NT2/D1 (cell line): ENCODE data around the gene CD81.

Source experiments
- SUZ12 ChIP-seq: IDR thresholded peaks from 2 replicates; pipeline ENCODE4 v1.6.1; 2011; ENCODE audit not compliant: insufficient read length, insufficient read depth; ENCODE audit errors: extremely low read depth
- YY1 ChIP-seq: IDR thresholded peaks from 2 replicates; pipeline ENCODE4 v1.6.1; 2011; ENCODE audit not compliant: insufficient read length, insufficient read depth
- ZNF274 ChIP-seq: IDR thresholded peaks from 2 replicates; pipeline ENCODE4 v1.6.1; 2011; ENCODE audit warnings: mild to moderate bottlenecking, low read depth, low read length

GRCh38 chr11:2432171-2432621, 55.1 kb downstream of the CD81 start:
- no peak for TF ChIP-seq ZNF274
- TF ChIP-seq YY1: no peak
- TF ChIP-seq SUZ12: no peak
